HG03064 (cell line): ENCODE results near the gene TMEM200B.
"Not testable (repeated sequence)": the region's sequence is repeated elsewhere in the genome, so short reads cannot be mapped to it uniquely, and the experiment has no call there.

Experiments used
- ATAC-seq: cut with Tn5 transposase; IDR thresholded peaks from one replicate; pipeline ENCODE4 v1.9.1; 2021; ENCODE audit warnings: low read depth; ENCODE audit not compliant: unreplicated experiment

Gene TMEM200B

DNA sequence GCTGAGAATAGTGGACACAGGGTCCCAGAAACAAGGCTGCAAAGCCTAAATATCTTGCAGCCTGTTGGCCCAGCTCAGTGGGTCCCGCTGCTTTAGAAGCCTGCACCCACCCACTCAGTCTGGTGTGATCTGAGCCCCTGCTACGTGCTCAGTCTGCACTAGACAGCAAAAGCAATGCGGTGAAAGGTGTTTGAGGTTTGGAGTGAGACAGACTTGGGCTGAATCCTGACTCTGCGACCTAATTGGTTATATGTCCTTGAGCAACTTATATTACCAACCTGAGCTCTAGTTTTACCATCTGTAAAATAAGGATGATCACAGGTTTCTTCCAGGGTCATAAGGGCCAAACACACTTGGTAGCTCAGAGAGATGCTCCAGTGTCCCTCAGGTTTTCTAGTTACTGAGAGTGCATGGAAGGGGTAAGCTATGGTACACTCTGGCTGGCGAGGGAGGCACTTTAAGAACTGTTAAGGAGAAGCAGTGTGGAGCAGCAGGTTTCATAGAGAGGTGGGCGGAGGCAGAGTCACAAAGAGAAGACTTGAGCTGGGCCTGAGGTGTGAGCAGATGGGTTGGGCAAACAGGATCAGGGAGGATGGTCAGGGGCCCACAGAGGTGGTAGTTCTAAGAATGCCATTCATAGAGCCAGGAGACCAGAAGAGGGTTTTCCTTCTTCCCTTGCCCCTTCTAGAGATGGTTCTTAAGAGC, 10.1 kb downstream of the TMEM200B start:
- no peak for ATAC-seq

DNA sequence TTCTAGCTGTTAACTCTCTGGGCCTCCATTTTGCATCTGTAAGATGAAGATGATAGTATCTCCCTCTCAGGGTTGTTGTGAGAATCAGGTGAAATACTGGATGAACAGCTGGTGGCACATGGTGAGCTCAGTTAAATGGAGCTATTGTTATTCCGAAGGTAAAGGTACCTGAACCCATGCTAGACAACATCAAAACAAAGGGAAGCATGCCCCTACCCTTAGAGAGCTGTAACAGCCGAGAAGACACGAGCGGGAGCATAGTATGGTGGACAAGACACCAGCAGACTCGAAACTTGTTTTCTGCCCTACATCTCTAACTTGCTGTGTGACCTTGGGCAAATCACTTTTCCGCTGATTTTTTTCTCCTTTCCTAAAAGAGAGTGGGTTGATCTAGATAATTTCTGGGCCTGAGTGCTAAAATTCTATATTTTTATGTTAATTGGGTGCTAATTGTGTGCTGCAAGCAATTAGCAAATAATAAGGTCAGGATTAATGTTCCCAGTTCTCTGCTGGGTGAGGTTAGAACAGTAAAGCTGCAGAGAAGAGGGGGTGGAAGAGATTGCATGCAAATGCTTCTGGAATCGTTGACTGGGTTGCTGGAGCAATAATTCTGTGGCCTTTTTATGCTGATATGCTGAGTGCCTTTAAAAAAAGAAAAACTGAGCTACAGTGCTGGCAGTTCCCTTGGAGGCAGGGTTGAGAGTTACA, 10.8 kb downstream of the TMEM200B start:
- ATAC-seq: no peak

DNA sequence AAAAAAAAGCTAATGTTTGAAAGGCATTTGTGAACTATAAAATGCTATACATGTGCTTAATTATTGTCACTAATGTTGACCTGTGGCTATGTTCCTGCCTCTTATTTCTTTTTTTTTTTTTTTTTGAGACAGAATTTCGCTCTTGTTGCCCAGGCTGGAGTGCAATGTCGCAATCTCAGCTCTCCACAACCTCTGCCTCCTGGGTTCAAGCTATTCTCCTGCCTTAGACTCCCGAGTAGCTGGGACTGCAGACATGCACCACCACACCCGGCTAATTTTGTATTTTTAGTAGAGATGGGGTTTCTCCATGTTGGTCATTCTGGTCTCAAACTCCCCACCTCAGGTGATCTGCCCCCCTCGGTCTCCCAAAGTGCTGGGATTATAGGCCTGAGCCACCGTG, 15.7 kb downstream of the TMEM200B start:
- not testable (repeated sequence) for ATAC-seq

- no peak for ATAC-seq
These were observed 17.9 kb downstream of the TMEM200B start for GRCh38 chr1:29105822-29106221.

DNA sequence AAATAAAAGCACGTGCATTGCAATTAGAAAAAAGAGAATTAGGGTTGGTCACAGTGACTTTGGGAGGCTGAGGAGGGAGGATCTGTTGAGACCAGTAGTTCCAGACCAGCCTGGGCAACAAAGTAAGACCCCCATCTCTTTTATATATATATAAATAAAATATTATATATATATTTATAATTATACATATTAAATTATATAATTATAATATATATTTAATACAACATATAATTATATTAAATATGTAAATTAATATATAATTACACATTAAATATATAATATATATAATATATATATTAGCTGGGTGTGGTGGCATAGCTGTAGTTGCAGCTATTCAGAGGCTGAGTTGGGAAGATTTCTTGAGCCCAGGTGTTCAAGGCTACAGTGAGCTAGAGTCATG, 23.2 kb downstream of the TMEM200B start:
- no peak for ATAC-seq

DNA sequence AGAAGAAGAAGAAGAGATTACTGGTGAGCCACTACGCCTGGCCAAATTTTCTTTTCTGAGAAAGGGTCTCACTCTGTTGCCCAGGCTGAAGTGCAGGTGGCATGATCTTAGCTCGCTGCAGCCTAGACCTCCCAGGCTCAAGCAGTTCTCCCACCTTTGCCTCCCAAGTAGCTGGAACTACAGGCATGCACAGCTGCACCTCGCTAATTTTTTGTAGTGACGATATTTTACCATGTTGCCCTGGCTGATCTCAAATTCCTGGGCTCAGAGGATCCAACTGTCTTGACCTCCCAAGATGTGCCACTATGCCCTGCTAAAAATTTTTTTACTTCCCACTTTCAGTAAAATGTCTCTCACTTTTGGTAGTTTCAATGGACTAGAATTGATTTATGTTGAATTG, 24.4 kb downstream of the TMEM200B start:
- ATAC-seq: no peak

- ATAC-seq: no peak
These were observed 27.3 kb downstream of the TMEM200B start for GRCh38 chr1:29096231-29096886.

- no peak for ATAC-seq
These were observed 28.7 kb downstream of the TMEM200B start for GRCh38 chr1:29094954-29095353.

- ATAC-seq: no peak
These were observed 29.3 kb downstream of the TMEM200B start for GRCh38 chr1:29094433-29094832.

DNA sequence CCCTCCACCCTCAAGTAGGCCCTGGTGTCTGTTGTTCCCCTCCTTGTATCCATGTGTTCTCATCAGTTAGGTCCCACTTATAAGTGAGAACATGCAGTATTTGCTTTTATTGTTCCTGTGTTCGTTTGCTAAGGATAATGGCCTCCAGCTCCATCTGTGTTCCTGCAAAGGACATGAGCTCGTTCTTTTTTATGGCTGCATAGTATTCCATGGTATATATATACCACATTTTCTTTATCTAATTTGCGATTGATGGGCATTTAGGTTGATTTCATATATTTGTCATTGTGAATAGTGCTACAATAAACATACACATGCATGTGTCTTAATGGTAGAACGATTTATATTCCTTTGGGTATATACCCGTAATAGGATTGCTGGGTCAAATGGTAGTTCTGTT, 31.0 kb downstream of the TMEM200B start:
- ATAC-seq: not testable (repeated sequence)

DNA sequence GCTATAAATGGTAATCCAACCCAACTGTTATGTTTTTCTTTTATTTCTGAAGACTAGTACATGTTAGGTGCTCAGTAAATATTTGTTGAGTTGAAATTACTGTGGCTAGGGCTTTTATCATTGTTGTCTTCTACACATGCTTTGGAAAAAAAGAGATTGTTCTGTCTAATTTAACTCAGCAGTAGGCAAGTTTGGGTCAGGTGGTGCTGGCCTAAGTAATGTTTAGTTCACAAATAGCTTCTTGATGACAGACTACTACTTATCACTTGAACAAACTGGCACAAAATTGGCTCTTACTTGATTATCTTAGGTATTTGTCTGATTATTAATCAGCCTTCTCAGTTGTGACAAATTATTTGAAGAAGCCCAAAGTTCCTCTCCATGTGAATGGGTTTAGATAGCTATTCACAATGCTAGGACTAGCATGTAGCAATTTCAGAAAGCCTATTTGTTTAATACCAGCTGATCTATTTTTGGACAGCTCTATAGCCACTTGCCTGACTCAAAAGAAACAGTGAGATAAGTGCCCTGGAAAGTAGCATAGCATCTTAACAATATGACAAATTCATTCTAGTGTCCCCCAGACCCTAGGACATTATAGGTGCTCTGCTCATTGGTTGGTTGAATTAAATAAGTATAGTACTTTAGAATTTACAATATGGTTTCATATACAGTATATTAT, 32.6 kb downstream of the TMEM200B start:
- no peak for ATAC-seq

DNA sequence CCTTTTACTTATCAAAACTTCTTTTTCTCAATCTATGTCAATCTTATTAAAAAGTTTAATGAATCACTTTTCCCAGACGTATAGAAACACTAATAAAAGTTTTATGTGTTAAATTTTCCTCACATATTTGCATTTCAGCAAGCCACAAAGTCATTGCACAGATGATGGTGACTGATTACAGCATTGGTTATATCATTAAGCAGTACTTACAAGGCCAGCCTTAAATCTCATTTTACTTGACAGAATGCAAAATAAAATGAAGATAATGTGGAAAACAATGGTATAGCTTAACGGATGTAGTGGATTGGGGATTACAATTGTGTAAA, 39.5 kb downstream of the TMEM200B start:
- ATAC-seq: no peak

DNA sequence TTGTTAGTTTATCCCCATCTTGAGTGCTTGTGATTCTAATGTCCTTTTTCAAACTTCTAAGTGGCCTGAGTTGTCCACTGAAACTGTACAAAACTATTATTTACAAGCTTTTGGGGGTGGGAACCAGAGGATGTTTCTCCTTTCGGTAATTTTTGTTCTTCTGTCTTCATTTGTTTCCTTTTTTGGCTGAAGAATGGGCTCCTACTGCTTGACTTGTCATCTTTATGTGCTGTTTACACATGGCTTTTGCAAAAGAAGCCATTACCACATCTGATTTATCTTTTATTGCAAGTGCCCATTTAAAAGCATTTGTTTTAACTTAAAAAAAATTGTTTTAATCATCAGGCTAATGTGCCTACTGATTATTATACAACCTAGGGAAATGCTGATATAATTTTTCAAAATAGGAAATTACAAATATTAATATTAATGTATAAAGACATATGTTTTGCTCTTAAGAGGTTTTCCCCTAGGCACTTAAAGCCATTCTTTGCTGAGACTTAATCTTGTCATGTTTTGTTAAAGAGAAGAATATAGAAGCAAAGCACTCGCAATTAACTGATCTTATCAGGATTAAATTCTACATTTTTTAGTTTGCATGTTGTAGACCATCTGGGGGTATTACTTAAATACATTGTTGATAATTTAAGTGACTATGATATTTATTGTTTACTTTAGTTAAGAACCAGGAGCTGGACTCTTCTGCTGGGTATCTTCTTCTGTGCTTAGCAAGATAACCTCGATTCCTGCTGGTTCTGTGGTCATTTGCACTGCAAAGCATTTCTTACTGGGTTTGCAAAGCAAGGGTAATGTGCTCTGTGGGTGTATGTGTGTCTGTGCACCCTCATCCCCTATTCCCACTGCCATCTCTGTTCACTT, 40.1 kb downstream of the TMEM200B start:
- no peak for ATAC-seq

DNA sequence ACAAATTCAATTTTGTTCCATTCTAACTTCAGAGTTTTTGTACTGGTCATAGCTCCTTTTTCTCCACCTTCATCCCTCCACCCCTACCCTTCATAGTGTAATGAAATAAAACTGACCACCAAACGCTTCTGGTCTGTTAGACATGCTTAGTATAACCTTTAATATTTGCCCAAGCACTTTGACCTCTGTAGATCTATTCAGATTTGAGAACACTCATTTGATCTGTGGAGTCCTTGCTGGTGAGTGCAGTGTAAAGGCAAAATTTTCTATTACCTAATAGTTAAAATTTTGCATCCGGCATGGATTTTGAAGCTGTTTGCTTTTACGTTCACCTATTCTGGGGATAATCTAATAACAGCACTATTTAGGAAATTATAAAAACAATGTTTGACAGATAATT, 41.2 kb downstream of the TMEM200B start:
- ATAC-seq: no peak

DNA sequence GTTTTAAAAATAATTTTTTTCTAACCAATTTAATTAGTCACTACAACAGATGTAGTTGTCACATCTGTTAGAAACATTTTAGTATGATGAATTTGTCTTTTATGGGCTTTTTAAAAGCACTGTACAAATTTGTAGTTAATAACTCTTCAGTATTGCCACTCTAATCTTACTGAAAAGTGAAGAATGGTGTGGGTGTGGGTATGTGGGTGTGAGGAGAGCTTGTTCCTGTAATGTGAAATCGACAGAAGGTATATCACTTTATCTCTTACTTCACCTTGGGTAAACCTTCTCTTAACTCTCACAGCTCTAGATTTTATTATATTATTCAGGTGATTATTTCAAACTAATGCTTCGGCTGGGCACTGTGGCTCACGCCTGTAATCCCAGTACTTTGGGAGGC, 42.5 kb downstream of the TMEM200B start:
- ATAC-seq: no peak

GRCh38 chr1:29079916-29080629, 43.6 kb downstream of the TMEM200B start:
- not testable (repeated sequence) for ATAC-seq

DNA sequence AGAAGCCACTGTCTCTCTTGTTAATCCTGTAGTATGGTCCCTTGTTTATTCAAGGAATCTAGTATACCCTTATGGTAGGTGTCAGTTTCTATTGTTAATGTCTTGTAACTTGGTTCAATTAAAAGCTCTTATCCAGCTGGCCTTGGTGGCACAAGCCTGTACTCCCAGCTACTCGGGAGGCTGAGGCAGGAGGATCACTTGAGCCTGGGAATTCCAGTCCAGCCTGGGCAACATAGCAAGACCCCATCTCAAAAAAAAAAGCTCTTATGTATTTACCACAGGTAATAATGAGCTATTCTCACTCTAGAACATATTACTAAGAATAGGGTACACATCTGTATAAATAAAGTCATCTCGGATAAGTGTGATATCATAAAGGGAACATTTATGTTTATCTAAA, 46.5 kb downstream of the TMEM200B start:
- no peak for ATAC-seq
